HG03097 (cell line): ENCODE data around the gene SLC39A7.
A peak's percentile ranks its signal among the peaks of the same experiment; 100 is the strongest.

Source experiments
- ATAC-seq: cut with Tn5 transposase; IDR thresholded peaks from one replicate; pipeline ENCODE4 v1.9.1; 2021; ENCODE audit not compliant: unreplicated experiment, low FRiP score

SLC39A7 gene

GRCh38 chr6:33189164-33189563, 11.5 kb upstream of the SLC39A7 start:
- no peak for ATAC-seq

GRCh38 chr6:33189625-33190448, 10.8 kb upstream of the SLC39A7 start:
- ATAC-seq, result no peak

- ATAC-seq, result no peak
Observed at GRCh38 chr6:33190504-33191107, 10.1 kb upstream of the SLC39A7 start.

- ATAC-seq, result no peak
Observed at GRCh38 chr6:33191383-33192104, 9.1 kb upstream of the SLC39A7 start.

GRCh38 chr6:33192105-33192646, 8.5 kb upstream of the SLC39A7 start, which contains the start of gene COL11A2:
COL11A2 (minus strand) TSS chr6:33192467; CDS start chr6:33192240, 227 bp downstream.
- ATAC-seq, result no peak

GRCh38 chr6:33192671-33193602, 7.7 kb upstream of the SLC39A7 start:
- ATAC-seq, result no peak

DNA sequence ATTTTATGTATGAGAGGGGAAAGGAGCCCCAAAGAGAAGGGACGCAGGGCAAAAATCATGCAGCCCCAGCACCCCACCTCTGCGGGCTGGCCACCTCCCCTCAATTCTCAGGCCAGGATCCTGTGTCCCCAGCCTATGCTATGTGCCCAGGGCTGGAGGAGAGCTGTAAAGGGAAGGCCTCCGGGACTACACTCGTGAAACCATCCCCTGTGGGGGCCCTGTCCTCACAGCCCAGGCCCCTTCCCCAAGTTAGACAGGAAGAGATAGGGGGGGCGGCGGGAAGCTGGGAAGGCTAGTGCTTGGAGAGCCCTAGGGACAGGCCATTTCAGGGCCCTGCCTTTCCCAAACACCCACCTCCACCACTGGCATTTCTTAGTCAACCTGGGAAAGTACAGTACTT, 7.0 kb upstream of the SLC39A7 start:
- no peak for ATAC-seq

- ATAC-seq, result no peak
Observed at GRCh38 chr6:33194431-33194979, 6.2 kb upstream of the SLC39A7 start.

GRCh38 chr6:33195304-33196165, 5.1 kb upstream of the SLC39A7 start:
- no peak for ATAC-seq

DNA sequence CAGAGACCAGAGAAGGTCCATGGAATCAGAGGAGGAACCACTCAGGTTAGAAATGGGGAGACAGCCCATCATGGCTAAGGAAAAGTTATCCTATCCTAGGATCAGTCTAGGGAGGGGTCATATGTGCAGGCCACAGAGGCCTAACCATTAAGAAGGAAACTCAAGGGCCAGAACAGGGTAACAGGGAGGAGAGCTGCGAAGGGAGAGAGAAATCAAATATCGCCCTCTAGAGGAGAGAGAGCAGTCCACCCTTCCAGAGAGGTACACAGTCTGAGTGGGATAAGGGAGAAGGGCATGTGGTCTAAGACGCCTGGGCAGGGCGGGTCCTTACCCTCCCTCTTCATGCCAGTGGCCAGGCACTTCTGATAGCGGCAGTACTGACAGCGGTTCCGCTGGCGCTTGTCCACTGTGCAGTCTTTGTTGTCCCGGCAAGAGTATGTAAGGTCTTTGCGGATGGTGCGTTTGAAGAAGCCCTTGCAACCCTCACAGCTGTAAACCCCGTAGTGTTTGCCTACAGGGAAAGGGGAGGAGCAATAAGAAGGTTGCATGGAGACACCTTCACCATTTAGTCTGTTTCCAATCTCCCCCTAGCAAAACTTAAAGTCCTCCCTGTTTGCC, 3.1 kb upstream of the SLC39A7 start:
- ATAC-seq, result no peak

- no peak for ATAC-seq
Observed at GRCh38 chr6:33198159-33198852, 2.4 kb upstream of the SLC39A7 start.

DNA sequence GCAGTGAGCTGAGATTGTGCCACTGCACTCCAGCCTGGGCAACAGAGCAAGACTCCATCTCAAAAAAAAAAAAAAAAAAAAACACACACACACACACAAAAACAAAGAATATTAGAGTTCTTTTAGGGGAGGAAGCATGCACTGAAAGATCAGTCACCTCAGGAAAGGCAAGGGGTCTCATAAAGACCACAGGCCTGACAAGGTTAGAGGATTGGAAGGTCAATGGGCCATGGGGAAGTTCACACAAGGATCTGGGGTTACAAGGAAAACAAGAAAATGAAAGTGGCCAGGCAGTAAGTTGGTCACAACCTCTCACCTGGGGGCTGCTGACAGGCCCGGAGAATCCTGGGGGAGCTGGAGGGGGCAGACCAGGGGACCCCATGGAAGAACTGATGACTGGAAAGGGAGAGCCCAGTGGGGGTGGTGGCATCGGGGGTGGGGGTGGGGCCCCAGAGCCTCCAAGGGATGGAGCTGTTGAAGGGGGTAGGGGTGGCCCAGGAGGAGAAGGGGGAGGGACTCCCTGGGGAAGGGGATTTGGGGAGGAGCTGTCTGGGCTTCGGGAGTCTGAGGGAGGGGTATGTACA, 1.7 kb upstream of the SLC39A7 start:
- ATAC-seq, result no peak

DNA sequence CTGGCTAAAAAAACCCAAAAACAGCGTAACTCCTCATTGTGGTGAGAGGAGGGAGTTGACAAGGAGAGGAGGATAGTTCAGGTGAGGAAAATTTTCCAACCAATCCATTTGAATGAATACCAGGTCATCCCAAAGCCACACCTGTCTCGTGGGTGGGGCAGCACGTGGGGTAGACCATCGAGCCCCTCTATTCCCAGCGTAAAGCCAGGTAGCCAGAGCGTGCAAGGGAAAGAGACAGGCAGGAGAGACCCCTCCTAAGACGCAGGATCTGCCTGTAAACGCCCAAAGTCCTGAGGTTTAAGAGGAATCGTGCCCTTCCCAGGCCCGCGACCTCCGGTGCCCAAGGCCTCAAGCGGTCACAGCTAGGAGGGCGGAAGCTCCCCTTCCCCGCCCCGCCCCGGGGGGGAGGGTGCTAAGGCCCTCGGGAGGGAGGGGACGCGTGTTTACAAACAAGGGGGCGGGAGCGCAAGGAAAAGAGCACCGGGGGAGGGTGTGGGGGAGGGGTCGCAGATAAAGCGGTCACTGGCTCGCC, 914 bp upstream of the SLC39A7 start:
- ATAC-seq, result peak; percentile 24

GRCh38 chr6:33201147-33201545, 479 bp downstream of the SLC39A7 start:
- ATAC-seq, result peak; percentile 1

DNA sequence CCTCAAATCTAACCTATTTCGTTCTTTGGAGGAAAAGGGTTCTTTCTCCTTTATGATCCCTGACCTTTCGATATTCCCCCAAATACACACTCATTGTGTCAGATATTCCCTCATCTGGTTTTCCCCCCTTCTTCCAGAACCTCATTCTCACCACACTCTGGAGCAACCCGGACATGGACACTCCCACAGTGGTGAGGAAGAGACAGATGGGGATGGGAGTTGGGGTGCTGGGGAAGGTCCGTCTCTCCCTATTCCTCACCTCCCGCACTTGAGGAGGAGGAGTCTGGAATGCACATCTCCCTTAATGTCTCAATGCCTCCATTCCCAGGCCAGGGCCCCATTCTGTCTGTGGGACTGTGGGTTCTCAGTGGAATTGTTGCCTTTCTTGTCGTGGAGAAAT, 1.3 kb downstream of the SLC39A7 start:
- ATAC-seq, result no peak

DNA sequence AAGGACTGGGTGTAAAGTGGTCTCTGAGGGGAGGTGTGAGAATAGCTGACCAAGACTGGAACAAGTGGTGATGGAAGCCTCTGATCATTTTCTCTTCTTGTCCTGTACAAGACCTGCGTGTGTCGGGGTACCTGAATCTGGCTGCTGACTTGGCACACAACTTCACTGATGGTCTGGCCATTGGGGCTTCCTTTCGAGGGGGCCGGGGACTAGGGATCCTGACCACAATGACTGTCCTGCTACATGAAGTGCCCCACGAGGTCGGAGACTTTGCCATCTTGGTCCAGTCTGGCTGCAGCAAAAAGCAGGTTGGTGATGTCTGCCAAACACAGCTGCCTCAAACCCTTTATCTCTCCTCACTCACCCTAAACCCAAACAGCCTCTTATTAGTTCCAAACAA, 2.1 kb downstream of the SLC39A7 start:
- ATAC-seq, result no peak

- ATAC-seq, result no peak
Observed at GRCh38 chr6:33203443-33204164, 2.9 kb downstream of the SLC39A7 start.
